GM18502 (cell line): ENCODE data around the gene ATF5.
"Not testable (repeated sequence)": the region's sequence is repeated elsewhere in the genome, so short reads cannot be mapped to it uniquely, and the experiment has no call there.

Experiments used
- ATAC-seq: cut with Tn5 transposase; IDR thresholded peaks from one replicate; pipeline ENCODE4 v1.9.1; 2021; ENCODE audit warnings: mild to moderate bottlenecking; ENCODE audit not compliant: unreplicated experiment, poor library complexity

Gene ATF5

GRCh38 chr19:49968279-49968922 is 39.4 kb downstream of the ATF5 start:
- ATAC-seq = no peak

GRCh38 chr19:49969355-49969754 is 40.4 kb downstream of the ATF5 start:
- not testable (repeated sequence) for ATAC-seq

GRCh38 chr19:49971991-49972411 is 43.0 kb downstream of the ATF5 start:
- no peak for ATAC-seq

DNA sequence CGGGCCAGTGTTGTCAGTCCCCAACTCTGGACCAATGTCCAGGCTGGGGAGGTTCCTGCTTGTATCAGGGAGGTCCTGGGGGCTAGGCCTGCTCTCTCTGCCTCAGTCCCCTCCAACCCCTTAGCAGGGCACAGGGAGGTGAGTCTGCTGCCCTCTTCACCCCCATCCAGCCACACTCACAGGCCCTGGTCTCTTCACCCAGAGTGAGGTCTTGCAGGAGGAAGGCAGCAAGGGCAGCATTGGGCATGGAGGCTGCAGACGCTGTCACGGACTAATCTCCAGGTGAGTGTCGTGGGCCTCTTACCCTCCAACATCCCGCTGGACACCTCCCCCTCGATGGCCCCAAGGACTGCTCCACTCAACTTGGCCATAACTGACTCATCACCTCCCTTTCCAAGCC is 43.8 kb downstream of the ATF5 start:
- no peak for ATAC-seq

DNA sequence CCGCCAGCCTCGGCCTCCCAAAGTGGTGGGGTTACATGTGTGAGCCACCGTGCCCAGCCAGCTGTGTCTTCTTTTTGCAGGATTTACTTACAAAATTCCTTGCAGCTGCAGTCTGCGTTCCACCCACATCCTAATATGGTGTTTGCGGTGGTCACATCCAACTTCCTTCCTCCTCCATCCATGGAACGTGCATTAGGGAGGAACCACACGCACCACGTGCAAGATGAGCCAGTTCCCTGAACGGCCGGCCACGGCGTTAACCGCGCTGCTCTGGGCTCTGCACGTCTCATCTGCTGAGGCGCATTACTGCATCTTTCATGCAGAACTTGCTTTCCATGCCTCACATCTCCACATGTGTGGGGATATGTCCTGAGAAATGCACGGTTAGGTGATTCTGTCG is 45.0 kb downstream of the ATF5 start:
- no peak for ATAC-seq

- no peak for ATAC-seq
These were observed 46.0 kb downstream of the ATF5 start for GRCh38 chr19:49975051-49975450.

DNA sequence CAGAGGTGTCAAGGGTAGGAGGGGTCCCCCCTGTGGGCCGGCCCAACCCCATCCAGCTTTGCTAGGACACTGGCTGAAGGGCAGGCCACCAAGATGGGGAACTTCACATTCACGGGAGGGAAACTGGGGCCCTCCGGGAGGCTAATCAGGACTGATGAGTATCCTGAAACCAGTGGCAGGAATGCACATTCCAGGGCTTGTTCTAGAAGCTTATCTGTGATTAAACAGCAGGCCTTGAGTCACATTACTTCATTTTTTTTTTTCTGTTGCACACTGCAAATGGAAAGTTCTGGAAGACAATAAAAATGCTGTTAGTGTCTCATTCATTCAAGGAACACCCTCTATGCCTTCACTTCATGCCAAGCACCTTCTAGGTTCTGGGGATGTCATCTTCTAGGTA is 47.5 kb downstream of the ATF5 start:
- no peak for ATAC-seq

DNA sequence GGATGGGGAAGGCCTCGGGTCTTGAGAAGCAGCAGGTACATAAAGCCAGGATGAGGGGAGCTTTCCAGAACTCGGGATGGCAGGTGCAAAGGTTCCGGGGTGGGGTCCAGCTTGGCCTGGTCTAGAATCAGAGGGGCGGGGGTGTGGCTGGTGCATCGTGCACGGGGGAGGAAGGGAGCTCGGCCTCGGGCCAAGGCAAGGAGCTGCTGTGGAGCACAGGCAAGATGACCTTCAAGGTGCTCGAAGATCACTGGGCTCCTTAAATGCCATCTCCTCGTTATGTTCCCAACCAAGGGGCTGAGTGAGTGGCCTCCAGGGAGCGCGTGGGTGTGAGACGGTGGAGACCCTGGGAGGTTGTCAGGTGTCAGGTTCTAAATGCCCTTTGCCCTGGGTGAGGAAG is 48.1 kb downstream of the ATF5 start:
- ATAC-seq = no peak

- ATAC-seq = no peak
These were observed 48.9 kb downstream of the ATF5 start for GRCh38 chr19:49977881-49978280.

DNA sequence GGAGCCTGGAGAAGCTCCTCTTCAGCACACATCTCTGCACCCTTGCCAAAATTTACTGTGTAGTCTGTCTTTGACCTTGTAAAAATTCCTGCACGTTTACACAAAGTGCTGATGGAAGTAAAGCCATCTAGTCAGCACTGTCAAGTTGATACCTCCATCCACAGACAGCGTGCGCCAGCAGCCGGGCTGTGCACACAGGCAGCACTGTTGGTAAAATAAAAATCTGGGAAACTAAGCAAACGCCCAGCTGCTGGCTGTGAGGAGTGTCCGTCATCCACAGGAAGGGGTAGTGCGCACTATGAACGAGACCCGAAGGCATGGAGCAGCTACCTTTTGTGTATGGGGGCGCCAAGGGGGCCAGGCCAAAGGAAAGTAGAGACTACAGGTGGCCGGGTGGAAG is 49.3 kb downstream of the ATF5 start:
- no peak for ATAC-seq

DNA sequence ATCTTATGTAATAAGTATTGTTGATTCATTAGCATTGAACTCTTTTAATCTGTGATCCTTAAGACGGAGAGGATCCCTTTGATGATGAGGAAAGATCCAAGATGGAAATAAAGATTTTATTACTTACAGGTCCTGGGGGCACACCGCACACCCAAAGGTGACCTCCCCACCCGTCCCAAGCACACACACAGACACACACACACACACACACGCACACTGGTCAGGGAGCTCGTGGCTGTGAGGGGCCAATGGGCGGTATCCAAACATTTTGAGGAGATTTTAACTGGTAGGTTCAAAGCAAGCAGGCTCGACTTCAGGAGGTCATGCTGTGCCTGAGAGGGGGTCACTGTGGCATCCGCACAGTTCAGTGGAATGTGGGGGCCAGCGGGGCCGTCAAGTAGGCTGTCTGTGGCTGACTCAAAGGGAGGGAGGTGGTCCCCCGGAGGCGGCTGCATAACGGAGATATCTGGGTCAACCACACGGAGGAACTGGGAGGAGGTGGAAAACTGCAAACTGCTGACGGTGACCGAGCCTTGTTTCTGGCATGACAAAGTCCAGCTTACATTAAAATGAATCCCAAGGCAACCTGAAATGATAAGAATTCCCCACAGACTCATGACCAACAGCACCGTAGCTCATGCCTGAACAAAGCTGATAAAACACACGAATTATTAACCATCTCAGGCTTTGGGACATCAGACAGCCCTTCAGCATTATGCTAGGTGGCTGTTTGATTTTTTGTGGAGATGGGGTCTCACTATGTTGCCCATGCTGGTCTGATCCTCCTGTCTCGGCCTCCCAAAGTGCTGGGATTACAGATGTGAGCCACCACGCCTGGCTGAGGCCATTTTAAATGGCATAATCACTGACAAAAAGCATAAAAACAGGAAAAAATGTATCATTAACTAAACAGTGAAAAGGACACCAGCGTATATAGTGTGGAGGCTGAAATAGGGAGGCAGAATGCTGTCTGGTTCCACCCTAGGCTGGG is 52.9 kb downstream of the ATF5 start:
- ATAC-seq = no peak
